ENCODE measurements around the gene CROCC2.

Gene CROCC2

GRCh38 chr2:240986787-240987411 lies 80.8 kb downstream of the CROCC2 start:
- peak overlapping the region; percentile 68 for H3K4me3 ChIP-seq (ENCODE audit: low read length)
- H3K27me3 ChIP-seq (replicated peaks; ENCODE audit: control insufficient read depth, insufficient read depth, low read length): no peaks in the 10 kb centered on the region
- H3K4me1 ChIP-seq (ENCODE audit: control insufficient read depth, insufficient read depth, low read length): peaks cover 37% of the 10 kb centered on the region
- peaks cover 15% of the 10 kb centered on the region for H3K9me3 ChIP-seq (ENCODE audit: control insufficient read depth, low read length)
- H3K36me3 ChIP-seq (ENCODE audit: control insufficient read depth, insufficient read depth, low read length, severe bottlenecking): no peaks in the 10 kb centered on the region
- peak overlapping the region; percentile 76 for H3K9ac ChIP-seq (ENCODE audit: low read length)
- peak; percentile 93 for DNase-seq (ENCODE audit: low read depth)

- Histone ChIP-seq H3K4me1 (ENCODE audit: control insufficient read depth, insufficient read depth, low read length) (peaks cover 43% of the 10 kb centered on the region), H3K9ac (ENCODE audit: low read length) (peak overlapping the region; percentile 76), H3K4me3 (ENCODE audit: low read length) (peak overlapping the region; percentile 68), H3K27me3 (replicated peaks; ENCODE audit: control insufficient read depth, insufficient read depth, low read length) (no peaks in the 10 kb centered on the region), H3K9me3 (ENCODE audit: control insufficient read depth, low read length) (peaks cover 15% of the 10 kb centered on the region), H3K36me3 (ENCODE audit: control insufficient read depth, insufficient read depth, low read length, severe bottlenecking) (no peaks in the 10 kb centered on the region)
- no peak for DNase-seq (ENCODE audit: low read depth)
Observed at GRCh38 chr2:240987588-240987987, 81.5 kb downstream of the CROCC2 start.

DNA sequence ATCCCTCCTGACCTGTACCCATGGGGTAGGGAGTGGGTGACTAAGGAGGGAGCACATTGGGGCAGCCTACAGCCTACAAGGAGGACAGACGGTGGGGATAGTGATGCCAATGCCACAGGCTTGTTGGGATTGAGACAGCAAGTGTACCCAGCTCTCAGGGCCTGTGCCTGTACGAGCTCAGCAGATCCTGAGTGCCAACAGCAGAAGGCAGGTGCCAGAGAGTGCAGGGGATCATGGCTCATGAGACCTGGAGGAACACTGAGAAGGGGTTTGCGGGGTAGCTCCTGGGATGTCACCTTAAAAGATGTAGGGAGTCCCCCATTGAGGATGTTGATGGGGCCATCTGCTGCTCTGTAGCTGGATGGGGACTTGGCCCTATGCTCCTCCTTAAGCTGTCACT lies 82.0 kb downstream of the CROCC2 start:
- peaks cover 44% of the 10 kb centered on the region for H3K4me1 ChIP-seq (ENCODE audit: control insufficient read depth, insufficient read depth, low read length)
- peak; percentile 34 for DNase-seq (ENCODE audit: low read depth)
- H3K36me3 ChIP-seq (ENCODE audit: control insufficient read depth, insufficient read depth, low read length, severe bottlenecking): no peaks in the 10 kb centered on the region
- H3K4me3 ChIP-seq (ENCODE audit: low read length): peak overlapping the region; percentile 68
- peaks cover 15% of the 10 kb centered on the region for H3K9me3 ChIP-seq (ENCODE audit: control insufficient read depth, low read length)
- H3K27me3 ChIP-seq (replicated peaks; ENCODE audit: control insufficient read depth, insufficient read depth, low read length): no peaks in the 10 kb centered on the region
- H3K9ac ChIP-seq (ENCODE audit: low read length): peak overlapping the region; percentile 76

- Histone ChIP-seq H3K27me3 (replicated peaks; ENCODE audit: control insufficient read depth, insufficient read depth, low read length) (no peaks in the 10 kb centered on the region), H3K4me1 (ENCODE audit: control insufficient read depth, insufficient read depth, low read length) (peaks cover 44% of the 10 kb centered on the region), H3K9ac (ENCODE audit: low read length) (no peak overlapping the region), H3K9me3 (ENCODE audit: control insufficient read depth, low read length) (peaks cover 15% of the 10 kb centered on the region), H3K4me3 (ENCODE audit: low read length) (peak overlapping the region; percentile 68), H3K36me3 (ENCODE audit: control insufficient read depth, insufficient read depth, low read length, severe bottlenecking) (no peaks in the 10 kb centered on the region)
- DNase-seq (ENCODE audit: low read depth): no peak
Observed at GRCh38 chr2:240988571-240989271, 82.6 kb downstream of the CROCC2 start.

GRCh38 chr2:240989451-240990265 lies 83.5 kb downstream of the CROCC2 start:
- Histone ChIP-seq H3K4me1 (ENCODE audit: control insufficient read depth, insufficient read depth, low read length) (peaks cover 48% of the 10 kb centered on the region), H3K4me3 (ENCODE audit: low read length) (no peak overlapping the region), H3K27me3 (replicated peaks; ENCODE audit: control insufficient read depth, insufficient read depth, low read length) (no peaks in the 10 kb centered on the region), H3K9ac (ENCODE audit: low read length) (no peak overlapping the region), H3K9me3 (ENCODE audit: control insufficient read depth, low read length) (peaks cover 15% of the 10 kb centered on the region), H3K36me3 (ENCODE audit: control insufficient read depth, insufficient read depth, low read length, severe bottlenecking) (no peaks in the 10 kb centered on the region)
- DNase-seq (ENCODE audit: low read depth): no peak

GRCh38 chr2:240990266-240990529 lies 84.1 kb downstream of the CROCC2 start:
- no peak for DNase-seq (ENCODE audit: low read depth)
- Histone ChIP-seq H3K36me3 (ENCODE audit: control insufficient read depth, insufficient read depth, low read length, severe bottlenecking) (no peaks in the 10 kb centered on the region), H3K9me3 (ENCODE audit: control insufficient read depth, low read length) (peaks cover 15% of the 10 kb centered on the region), H3K4me1 (ENCODE audit: control insufficient read depth, insufficient read depth, low read length) (peaks cover 54% of the 10 kb centered on the region), H3K27me3 (replicated peaks; ENCODE audit: control insufficient read depth, insufficient read depth, low read length) (no peaks in the 10 kb centered on the region), H3K9ac (ENCODE audit: low read length) (no peak overlapping the region), H3K4me3 (ENCODE audit: low read length) (no peak overlapping the region)

GRCh38 chr2:240990726-240991377 lies 84.7 kb downstream of the CROCC2 start:
- H3K4me1 ChIP-seq (ENCODE audit: control insufficient read depth, insufficient read depth, low read length): peaks cover 55% of the 10 kb centered on the region
- peaks cover 15% of the 10 kb centered on the region for H3K9me3 ChIP-seq (ENCODE audit: control insufficient read depth, low read length)
- DNase-seq (ENCODE audit: low read depth): no peak
- H3K4me3 ChIP-seq (ENCODE audit: low read length): no peak overlapping the region
- peak overlapping the region; percentile 37 for H3K9ac ChIP-seq (ENCODE audit: low read length)
- H3K36me3 ChIP-seq (ENCODE audit: control insufficient read depth, insufficient read depth, low read length, severe bottlenecking): no peaks in the 10 kb centered on the region
- H3K27me3 ChIP-seq (replicated peaks; ENCODE audit: control insufficient read depth, insufficient read depth, low read length): no peaks in the 10 kb centered on the region

GRCh38 chr2:240991378-240992263 lies 85.5 kb downstream of the CROCC2 start:
- Histone ChIP-seq H3K4me1 (ENCODE audit: control insufficient read depth, insufficient read depth, low read length) (peaks cover 51% of the 10 kb centered on the region), H3K27me3 (replicated peaks; ENCODE audit: control insufficient read depth, insufficient read depth, low read length) (no peaks in the 10 kb centered on the region), H3K4me3 (ENCODE audit: low read length) (no peak overlapping the region), H3K9ac (ENCODE audit: low read length) (peak overlapping the region; percentile 37), H3K9me3 (ENCODE audit: control insufficient read depth, low read length) (peaks cover 15% of the 10 kb centered on the region), H3K36me3 (ENCODE audit: control insufficient read depth, insufficient read depth, low read length, severe bottlenecking) (no peaks in the 10 kb centered on the region)
- peak; percentile 86 for DNase-seq (ENCODE audit: low read depth)

- Histone ChIP-seq H3K4me3 (ENCODE audit: low read length) (no peak overlapping the region), H3K9ac (ENCODE audit: low read length) (peak overlapping the region; percentile 14), H3K9me3 (ENCODE audit: control insufficient read depth, low read length) (peaks cover 12% of the 10 kb centered on the region), H3K4me1 (ENCODE audit: control insufficient read depth, insufficient read depth, low read length) (peaks cover 51% of the 10 kb centered on the region), H3K27me3 (replicated peaks; ENCODE audit: control insufficient read depth, insufficient read depth, low read length) (no peaks in the 10 kb centered on the region), H3K36me3 (ENCODE audit: control insufficient read depth, insufficient read depth, low read length, severe bottlenecking) (no peaks in the 10 kb centered on the region)
- no peak for DNase-seq (ENCODE audit: low read depth)
Observed at GRCh38 chr2:240992572-240993291, 86.6 kb downstream of the CROCC2 start.

All from adipocyte (in vitro differentiated cells).